GM13976 (cell line): ENCODE data around the gene COX14.

Source experiments
- DNase-seq: peaks from one replicate; pipeline ENCODE4 v3.0.0; 2012; ENCODE audit warnings: low spot score
- in situ Hi-C: fragments of 300-500 bp; cut with MboI; formaldehyde crosslinking; loops from one replicate; pipeline ENCODE4 v1.12.0; 2022; ENCODE audit warnings: low sequenced_read_pairs, mixed read lengths, inconsistent platforms; ENCODE audit not compliant: unreplicated experiment
- TF ChIP-seq, protein P1 (sequence below): IDR thresholded peaks from 2 replicates; pipeline ENCODE4 v1.5.1; 2012; ENCODE audit warnings: borderline replicate concordance, mild to moderate bottlenecking; ENCODE audit not compliant: insufficient read depth; ENCODE audit errors: extremely low read depth, missing control alignments, control extremely low read depth

The COX14 gene

GRCh38 chr12:50102131-50102531 lies 9.9 kb upstream of the COX14 start:
- TF ChIP-seq, protein P1, sequence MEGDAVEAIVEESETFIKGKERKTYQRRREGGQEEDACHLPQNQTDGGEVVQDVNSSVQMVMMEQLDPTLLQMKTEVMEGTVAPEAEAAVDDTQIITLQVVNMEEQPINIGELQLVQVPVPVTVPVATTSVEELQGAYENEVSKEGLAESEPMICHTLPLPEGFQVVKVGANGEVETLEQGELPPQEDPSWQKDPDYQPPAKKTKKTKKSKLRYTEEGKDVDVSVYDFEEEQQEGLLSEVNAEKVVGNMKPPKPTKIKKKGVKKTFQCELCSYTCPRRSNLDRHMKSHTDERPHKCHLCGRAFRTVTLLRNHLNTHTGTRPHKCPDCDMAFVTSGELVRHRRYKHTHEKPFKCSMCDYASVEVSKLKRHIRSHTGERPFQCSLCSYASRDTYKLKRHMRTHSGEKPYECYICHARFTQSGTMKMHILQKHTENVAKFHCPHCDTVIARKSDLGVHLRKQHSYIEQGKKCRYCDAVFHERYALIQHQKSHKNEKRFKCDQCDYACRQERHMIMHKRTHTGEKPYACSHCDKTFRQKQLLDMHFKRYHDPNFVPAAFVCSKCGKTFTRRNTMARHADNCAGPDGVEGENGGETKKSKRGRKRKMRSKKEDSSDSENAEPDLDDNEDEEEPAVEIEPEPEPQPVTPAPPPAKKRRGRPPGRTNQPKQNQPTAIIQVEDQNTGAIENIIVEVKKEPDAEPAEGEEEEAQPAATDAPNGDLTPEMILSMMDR, result no peak
- no peak for DNase-seq
- in situ Hi-C loops, result no loop called here

DNA sequence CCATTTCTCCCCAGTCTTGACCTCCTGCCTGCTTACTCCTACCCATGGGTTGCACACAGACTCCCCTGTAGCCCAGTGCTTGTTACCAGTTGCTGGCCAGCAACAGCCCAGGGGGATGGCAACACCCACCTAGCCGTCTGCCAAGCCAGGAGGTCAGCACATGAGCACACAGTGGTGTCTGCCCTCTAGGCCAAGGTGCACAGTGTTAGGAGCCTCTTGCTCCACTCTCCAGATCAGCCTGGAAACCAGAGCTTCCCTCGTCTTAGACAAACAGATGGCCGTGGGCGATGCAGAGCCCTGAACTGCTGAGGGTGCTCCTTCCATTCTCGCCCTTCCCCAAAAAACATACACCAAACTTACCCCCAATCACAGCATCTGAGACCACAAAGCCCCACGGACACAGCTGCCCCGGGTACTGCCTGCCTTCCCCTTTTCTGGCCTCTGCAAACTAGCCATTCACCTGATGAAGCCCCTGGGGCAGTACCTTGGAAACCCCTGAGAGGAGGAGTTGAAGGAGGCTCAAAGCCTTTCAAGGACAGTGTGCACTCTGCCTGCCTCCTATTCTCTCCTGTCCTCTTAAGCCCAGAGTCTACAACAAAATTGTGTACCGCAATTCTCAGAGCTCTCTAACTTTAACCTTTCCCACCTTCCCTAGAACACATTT lies 9.3 kb upstream of the COX14 start:
- in situ Hi-C loops, result no loop called here
- TF ChIP-seq, protein P1, result no peak
- DNase-seq, result peak; percentile 49

DNA sequence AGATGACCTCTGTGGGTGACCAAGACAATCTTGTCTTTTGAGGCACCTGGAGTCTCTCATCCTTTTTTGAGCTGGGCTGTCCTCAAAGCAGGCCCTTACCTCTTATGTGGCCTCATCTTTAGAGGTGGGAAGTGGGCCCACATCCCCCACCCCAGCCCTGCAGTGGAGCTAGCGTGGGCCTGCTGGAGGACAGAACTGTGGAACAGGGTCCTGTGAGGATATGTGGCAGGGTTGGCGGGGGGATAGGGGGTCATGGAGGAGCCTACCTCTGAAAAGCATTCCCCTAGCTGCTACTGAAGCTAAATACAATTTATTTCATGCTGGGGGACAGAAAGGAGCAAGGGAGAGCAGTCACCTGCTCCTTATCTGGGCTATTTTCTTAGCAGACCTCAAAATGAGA lies 8.7 kb upstream of the COX14 start:
- DNase-seq, result no peak
- in situ Hi-C loops, result no loop called here
- TF ChIP-seq, protein P1, result no peak

GRCh38 chr12:50103767-50104321 lies 8.2 kb upstream of the COX14 start, which contains the start of gene GPD1:
Gene GPD1 (plus strand): TSS chr12:50104008. CDS start chr12:50104051, 43 bp downstream.
- in situ Hi-C loops, result no loop called here
- no peak for DNase-seq
- TF ChIP-seq, protein P1, result no peak

- TF ChIP-seq, protein P1, result no peak
- DNase-seq, result no peak
- in situ Hi-C loops, result no loop called here
These were observed 7.3 kb upstream of the COX14 start for GRCh38 chr12:50104417-50105366.

- DNase-seq, result no peak
- in situ Hi-C loops, result no loop called here
- TF ChIP-seq, protein P1, result no peak
These were observed 6.1 kb upstream of the COX14 start for GRCh38 chr12:50105913-50106450.
